Gastrocnemius medialis (tissue), 4 donors: Measurements from ENCODE around the gene SLC6A18. TPM values are rescaled to one million over a fixed set of nuclear protein-coding genes. Genes with fewer than 3 reads are reported as not detected.

Experiments used
- ATAC-seq, 2 donors: fragments of 150-250 bp; one replicate each; pipeline ENCODE4 v1.9.1; 2016
- DNase-seq, 2 donors: peaks; one replicate each; pipeline ENCODE4 v3.0.0-alpha.2; 2019
- H3K27ac ChIP-seq, 4 donors: fragments of 200-600 bp; sonication (generic); 1 replicate in 1 of 4; 2 replicates in 3 of 4; pipeline ENCODE4 v1.5.1; 2016 to 2018; ENCODE audit warnings: mild to moderate bottlenecking in 2 of 4, moderate library complexity in 1 of 4
- H3K27me3 ChIP-seq, 3 donors: fragments of 200-600 bp; sonication (generic) in 2 of 3; 1 replicate in 1 of 3; 2 replicates in 2 of 3; pipeline versions ENCODE4 v1.5.1 to v1.6.0; 2016 to 2019; ENCODE audit warnings: mild to moderate bottlenecking in 1 of 3, moderate library complexity in 1 of 3
- H3K36me3 ChIP-seq, 2 donors: fragments of 200-600 bp; sonication (generic) in 1 of 2; one replicate each; pipeline ENCODE4 v1.5.1; 2017 to 2018
- H3K4me1 ChIP-seq, 2 donors: fragments of 200-600 bp; sonication (generic) in 1 of 2; one replicate each; pipeline ENCODE4 v1.5.1; 2016 to 2017; ENCODE audit warnings: mild to moderate bottlenecking in 2 of 2
- H3K4me3 ChIP-seq, 4 donors: fragments of 200-600 bp; sonication (generic) in 3 of 4; 1 replicate in 1 of 4; 2 replicates in 3 of 4; pipeline ENCODE4 v1.5.1; 2016 to 2019; ENCODE audit warnings: mild to moderate bottlenecking in 2 of 4
- H3K9me3 ChIP-seq, 3 donors: fragments of 200-600 bp; sonication (generic) in 2 of 3; 1 replicate in 1 of 3; 2 replicates in 2 of 3; pipeline ENCODE4 v1.5.1; 2016 to 2019
- CTCF ChIP-seq, 5 experiments: fragments of 450-650 bp in 3 of 5; fragments of 200-600 bp in 2 of 5; sonication (generic) in 2 of 5; IDR thresholded peaks in 4 of 5; conservative IDR thresholded peaks in 1 of 5; 1 replicate in 4 of 5; 2 replicates in 1 of 5; pipeline ENCODE4 v1.5.1; 2016 to 2019; ENCODE audit warnings: antibody characterized with exemption in 5 of 5, mild to moderate bottlenecking in 3 of 5, moderate library complexity in 3 of 5
- POLR2A ChIP-seq, 2 donors: fragments of 450-650 bp; IDR thresholded peaks; one replicate each; pipeline ENCODE4 v1.6.1; 2017; ENCODE audit warnings: antibody characterized with exemption in 2 of 2, mild to moderate bottlenecking in 2 of 2, moderate library complexity in 2 of 2
- in situ Hi-C, 4 donors: fragments of 200-750 bp; cut with MboI; loops; one replicate each; pipeline versions ENCODE4 v1.15.0 to v1.8.0; 2017; ENCODE audit warnings: low sequenced_read_pairs in 4 of 4
- intact Hi-C: fragments of 100-400 bp; cut with DNase I; formaldehyde crosslinking; loops from one replicate; pipeline ENCODE4 v1.15.1; 2023; ENCODE audit warnings: low total_unique reads
- total RNA-seq, 4 donors: library from RNA; depleted of rRNA; stranded (reverse); fragments of >200 nt; gene quantifications; one replicate each; pipeline versions ENCODE4 v1.1.0 to v1.2.3, GENCODE V29; 2016

Gene SLC6A18
- total RNA-seq, 4 donors from 2014 or later: not detected

GRCh38 chr5:1257363-1257762, 32.2 kb downstream of the SLC6A18 start:
- no peaks in the 10 kb centered on the region for H3K36me3 ChIP-seq
- no peak overlapping the region for H3K27ac ChIP-seq
- intact Hi-C loops: no loop called here
- H3K4me1 ChIP-seq: no peaks in the 10 kb centered on the region
- DNase-seq (no peak), ATAC-seq (no peak)
- H3K4me3 ChIP-seq: no peak overlapping the region
- no peaks in the 10 kb centered on the region for H3K9me3 ChIP-seq
- in situ Hi-C loops: no loop called here
- peaks cover 2 to 8% (median 5%) of the 10 kb centered on the region in 3 donors for H3K27me3 ChIP-seq
- TF ChIP-seq CTCF (IDR thresholded peaks at IDR 0.05 in 4 of 5, conservative IDR thresholded peaks at IDR 0.05 in 1 of 5): no peak
- no peak for TF ChIP-seq POLR2A (IDR thresholded peaks at IDR 0.05)

GRCh38 chr5:1257841-1258240, 32.7 kb downstream of the SLC6A18 start:
- no peaks in the 10 kb centered on the region for H3K9me3 ChIP-seq
- H3K4me3 ChIP-seq: no peak overlapping the region
- DNase-seq (no peak), ATAC-seq (no peak)
- TF ChIP-seq CTCF (IDR thresholded peaks at IDR 0.05 in 4 of 5, conservative IDR thresholded peaks at IDR 0.05 in 1 of 5) (no peak), POLR2A (IDR thresholded peaks at IDR 0.05) (no peak)
- H3K27me3 ChIP-seq: peaks cover 2 to 5% (median 3%) of the 10 kb centered on the region in 3 donors
- H3K36me3 ChIP-seq: no peaks in the 10 kb centered on the region
- no peak overlapping the region for H3K27ac ChIP-seq
- in situ Hi-C loops: no loop called here
- intact Hi-C loops: no loop called here
- no peaks in the 10 kb centered on the region for H3K4me1 ChIP-seq

- in situ Hi-C loops (no loop called here), intact Hi-C loops (no loop called here)
- peaks cover 0 to 3% (median 2%) of the 10 kb centered on the region in 3 donors for H3K27me3 ChIP-seq
- no peaks in the 10 kb centered on the region for H3K9me3 ChIP-seq
- no peaks in the 10 kb centered on the region for H3K36me3 ChIP-seq
- DNase-seq (no peak), ATAC-seq (no peak)
- no peak overlapping the region for H3K27ac ChIP-seq
- H3K4me1 ChIP-seq: no peaks in the 10 kb centered on the region
- H3K4me3 ChIP-seq: no peak overlapping the region
- TF ChIP-seq POLR2A (IDR thresholded peaks at IDR 0.05): no peak
- TF ChIP-seq CTCF (IDR thresholded peaks at IDR 0.05 in 4 of 5, conservative IDR thresholded peaks at IDR 0.05 in 1 of 5): no peak
Measured at GRCh38 chr5:1259806-1260480, 34.8 kb downstream of the SLC6A18 start.

GRCh38 chr5:1261643-1262042, 36.5 kb downstream of the SLC6A18 start:
- no peak overlapping the region for H3K4me3 ChIP-seq
- in situ Hi-C loops: no loop called here
- TF ChIP-seq POLR2A (IDR thresholded peaks at IDR 0.05) (no peak), CTCF (IDR thresholded peaks at IDR 0.05 in 4 of 5, conservative IDR thresholded peaks at IDR 0.05 in 1 of 5) (no peak)
- H3K36me3 ChIP-seq: no peaks in the 10 kb centered on the region
- H3K4me1 ChIP-seq: no peaks in the 10 kb centered on the region
- DNase-seq: no peak
- H3K27ac ChIP-seq: no peak overlapping the region
- H3K27me3 ChIP-seq: peaks cover 0 to 1% (median 0%) of the 10 kb centered on the region in 3 donors
- intact Hi-C loops: no loop called here
- H3K9me3 ChIP-seq: no peaks in the 10 kb centered on the region
- ATAC-seq: no peak

GRCh38 chr5:1262381-1262780, 37.2 kb downstream of the SLC6A18 start:
- Histone ChIP-seq H3K36me3 (no peaks in the 10 kb centered on the region), H3K27ac (no peak overlapping the region), H3K9me3 (no peaks in the 10 kb centered on the region), H3K27me3 (no peaks in the 10 kb centered on the region), H3K4me3 (no peak overlapping the region), H3K4me1 (no peaks in the 10 kb centered on the region)
- in situ Hi-C loops: no loop called here
- intact Hi-C loops: no loop called here
- TF ChIP-seq CTCF (IDR thresholded peaks at IDR 0.05 in 4 of 5, conservative IDR thresholded peaks at IDR 0.05 in 1 of 5) (no peak), POLR2A (IDR thresholded peaks at IDR 0.05) (no peak)
- ATAC-seq: no peak
- DNase-seq: no peak
